GM19324 (cell line): ENCODE measurements around the gene OR14I1.

Source experiments
- ATAC-seq: cut with Tn5 transposase; IDR thresholded peaks from one replicate; pipeline ENCODE4 v1.9.1; 2021; ENCODE audit warnings: mild to moderate bottlenecking, moderate library complexity; ENCODE audit not compliant: unreplicated experiment, low FRiP score

OR14I1 gene

GRCh38 chr1:248702714-248703113, at the start of gene OR14I1:
Gene OR14I1, minus strand, starts transcription at chr1:248702766.
- ATAC-seq, result no peak

GRCh38 chr1:248751635-248752034, 49.1 kb upstream of the OR14I1 start:
- ATAC-seq, result no peak

GRCh38 chr1:248751142-248751541, 48.6 kb upstream of the OR14I1 start:
- no peak for ATAC-seq

- no peak for ATAC-seq
Measured at GRCh38 chr1:248750496-248750895, 47.9 kb upstream of the OR14I1 start.

- ATAC-seq, result no peak
Measured at GRCh38 chr1:248748211-248748610, 45.6 kb upstream of the OR14I1 start.

- ATAC-seq, result no peak
Measured at GRCh38 chr1:248740876-248741275, 38.3 kb upstream of the OR14I1 start.

- no peak for ATAC-seq
Measured at GRCh38 chr1:248739572-248740205, 37.1 kb upstream of the OR14I1 start.

- ATAC-seq, result no peak
Measured at GRCh38 chr1:248737457-248737856, 34.9 kb upstream of the OR14I1 start.

- no peak for ATAC-seq
Measured at GRCh38 chr1:248736977-248737376, 34.4 kb upstream of the OR14I1 start.

- no peak for ATAC-seq
Measured at GRCh38 chr1:248733566-248733965, 31.0 kb upstream of the OR14I1 start.

GRCh38 chr1:248730507-248731335, 28.2 kb upstream of the OR14I1 start:
- no peak for ATAC-seq

- no peak for ATAC-seq
Measured at GRCh38 chr1:248714248-248714647, 11.7 kb upstream of the OR14I1 start.

GRCh38 chr1:248710305-248710900, 7.8 kb upstream of the OR14I1 start:
- ATAC-seq, result no peak

- ATAC-seq, result no peak
Measured at GRCh38 chr1:248704606-248705005, 2.0 kb upstream of the OR14I1 start.

- no peak for ATAC-seq
Measured at GRCh38 chr1:248703674-248704073, 1.1 kb upstream of the OR14I1 start.

- ATAC-seq, result no peak
Measured at GRCh38 chr1:248699099-248699498, 3.5 kb downstream of the OR14I1 start.

GRCh38 chr1:248697907-248698306, 4.7 kb downstream of the OR14I1 start:
- no peak for ATAC-seq

- ATAC-seq, result no peak
Measured at GRCh38 chr1:248696774-248697173, 5.8 kb downstream of the OR14I1 start.

GRCh38 chr1:248696261-248696660, 6.3 kb downstream of the OR14I1 start:
- ATAC-seq, result no peak

- no peak for ATAC-seq
Measured at GRCh38 chr1:248695451-248696132, 7.0 kb downstream of the OR14I1 start.

GRCh38 chr1:248691567-248692155, 10.9 kb downstream of the OR14I1 start:
- ATAC-seq, result no peak
